SK-N-SH treated with all-trans-retinoic acid at 6 μM for 48 hours (cell line): ENCODE data around the gene SERPINE1.

Source experiments
- ATAC-seq: fragments of 200-7000 bp; cut with Tn5 transposase; 3 replicates; pipeline ENCODE4 v1.9.1; 2020; ENCODE audit warnings: mild to moderate bottlenecking, moderate library complexity
- ARNTL ChIP-seq: fragments of 450-650 bp; formaldehyde crosslinking; IDR thresholded peaks from 2 replicates; pipeline ENCODE4 v1.5.0; 2020; ENCODE audit warnings: low read depth, mild to moderate bottlenecking, moderate library complexity, borderline replicate concordance
- BACH2 ChIP-seq: fragments of 250-450 bp; sonication (Bioruptor Pico); IDR thresholded peaks from 2 replicates; pipeline ENCODE4 v1.9.0; 2021; ENCODE audit warnings: mild to moderate bottlenecking, borderline replicate concordance
- CSDC2 ChIP-seq: fragments of 250-450 bp; sonication (Bioruptor Pico); IDR thresholded peaks from 2 replicates; pipeline ENCODE4 v1.5.0; 2020; ENCODE audit warnings: mild to moderate bottlenecking, moderate library complexity
- ESRRG ChIP-seq: fragments of 250-450 bp; sonication (Bioruptor Pico); IDR thresholded peaks from 2 replicates; pipeline ENCODE4 v1.6.1; 2021; ENCODE audit warnings: mild to moderate bottlenecking
- GLIS3 ChIP-seq: fragments of 250-450 bp; sonication (Bioruptor Pico); IDR thresholded peaks from 2 replicates; pipeline ENCODE4 v1.5.0; 2020; ENCODE audit warnings: mild to moderate bottlenecking, moderate library complexity
- ISL1 ChIP-seq: fragments of 250-450 bp; sonication (Bioruptor Pico); IDR thresholded peaks from 2 replicates; pipeline ENCODE4 v2.1.2; 2022; ENCODE audit warnings: mild to moderate bottlenecking, moderate library complexity
- PPARA ChIP-seq: fragments of 250-450 bp; sonication (Bioruptor Pico); IDR thresholded peaks from 2 replicates; pipeline ENCODE4 v1.5.0; 2020; ENCODE audit warnings: mild to moderate bottlenecking, borderline replicate concordance
- RARB ChIP-seq: fragments of 250-450 bp; sonication (Bioruptor Pico); IDR thresholded peaks from 2 replicates; pipeline ENCODE4 v1.8.0; 2021; ENCODE audit warnings: mild to moderate bottlenecking, moderate library complexity
- SNAI2 ChIP-seq: fragments of 250-450 bp; sonication (Bioruptor Pico); IDR thresholded peaks from 2 replicates; pipeline ENCODE4 v1.5.0; 2020; ENCODE audit warnings: mild to moderate bottlenecking, moderate library complexity
- TCF4 ChIP-seq: fragments of 250-450 bp; sonication (Bioruptor Pico); IDR thresholded peaks from 2 replicates; pipeline ENCODE4 v1.8.0; 2021; ENCODE audit warnings: mild to moderate bottlenecking, moderate library complexity, borderline replicate concordance
- TOX ChIP-seq: fragments of 250-450 bp; sonication (Bioruptor Pico); IDR thresholded peaks from 2 replicates; pipeline ENCODE4 v1.8.0; 2021; ENCODE audit warnings: mild to moderate bottlenecking, moderate library complexity, borderline replicate concordance
- ZC3H10 ChIP-seq: fragments of 250-450 bp; sonication (Bioruptor Pico); IDR thresholded peaks from 2 replicates; pipeline ENCODE4 v1.5.1; 2021; ENCODE audit warnings: mild to moderate bottlenecking, moderate library complexity
- ZFP30 ChIP-seq: fragments of 450-650 bp; formaldehyde crosslinking; IDR thresholded peaks from 2 replicates; pipeline ENCODE4 v1.5.0; 2022; ENCODE audit warnings: mild to moderate bottlenecking, moderate library complexity
- ZNF565 ChIP-seq: fragments of 450-650 bp; formaldehyde crosslinking; conservative IDR thresholded peaks from 2 replicates; pipeline ENCODE4 v1.5.0; 2020; ENCODE audit warnings: low read depth, mild to moderate bottlenecking, moderate library complexity
- ZNF70 ChIP-seq: fragments of 450-650 bp; formaldehyde crosslinking; IDR thresholded peaks from 2 replicates; pipeline ENCODE4 v1.5.0; 2020; ENCODE audit warnings: mild to moderate bottlenecking, moderate library complexity
- ZNF8 ChIP-seq: fragments of 450-650 bp; formaldehyde crosslinking; IDR thresholded peaks from 2 replicates; pipeline ENCODE4 v1.5.0; 2020; ENCODE audit warnings: mild to moderate bottlenecking, moderate library complexity
- TF ChIP-seq, protein P1 (sequence below): fragments of 250-450 bp; sonication (Bioruptor Pico); IDR thresholded peaks from 2 replicates; pipeline ENCODE4 v1.8.0; 2020; ENCODE audit warnings: mild to moderate bottlenecking, moderate library complexity, borderline replicate concordance
- TF ChIP-seq, protein P2 (sequence below): fragments of 250-450 bp; sonication (Bioruptor Pico); IDR thresholded peaks from 2 replicates; pipeline ENCODE4 v1.5.1; 2021; ENCODE audit warnings: mild to moderate bottlenecking, moderate library complexity
- TF ChIP-seq, protein P3 (sequence below): fragments of 250-450 bp; sonication (Bioruptor Pico); IDR thresholded peaks from 2 replicates; pipeline ENCODE4 v1.5.0; 2020; ENCODE audit warnings: mild to moderate bottlenecking, moderate library complexity
- TF ChIP-seq, protein P4 (sequence below): fragments of 250-450 bp; sonication (Bioruptor Pico); IDR thresholded peaks from 2 replicates; pipeline ENCODE4 v1.8.0; 2021; ENCODE audit warnings: low read depth, mild to moderate bottlenecking, moderate library complexity, borderline replicate concordance

SERPINE1 gene

DNA sequence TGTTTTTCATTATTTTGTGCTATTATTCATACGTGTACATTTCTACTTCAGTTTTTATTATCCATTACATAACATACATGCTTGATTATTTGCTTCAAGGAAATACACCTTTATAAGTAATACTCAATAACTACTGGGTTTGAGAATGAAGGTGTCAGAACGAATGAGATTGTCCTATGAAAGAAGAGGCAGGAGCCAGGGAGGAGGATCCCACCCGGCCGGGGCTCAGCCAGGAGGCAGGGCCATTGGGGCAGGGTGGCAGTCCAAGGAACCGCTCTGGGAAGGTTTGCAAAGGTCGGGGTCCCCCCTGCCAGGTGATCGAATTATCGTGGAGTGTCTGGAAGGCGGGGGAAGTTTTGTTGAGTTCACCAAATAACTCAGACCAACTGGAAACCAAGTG, 32.5 kb upstream of the SERPINE1 start (continued):
- TF ChIP-seq, protein P1, sequence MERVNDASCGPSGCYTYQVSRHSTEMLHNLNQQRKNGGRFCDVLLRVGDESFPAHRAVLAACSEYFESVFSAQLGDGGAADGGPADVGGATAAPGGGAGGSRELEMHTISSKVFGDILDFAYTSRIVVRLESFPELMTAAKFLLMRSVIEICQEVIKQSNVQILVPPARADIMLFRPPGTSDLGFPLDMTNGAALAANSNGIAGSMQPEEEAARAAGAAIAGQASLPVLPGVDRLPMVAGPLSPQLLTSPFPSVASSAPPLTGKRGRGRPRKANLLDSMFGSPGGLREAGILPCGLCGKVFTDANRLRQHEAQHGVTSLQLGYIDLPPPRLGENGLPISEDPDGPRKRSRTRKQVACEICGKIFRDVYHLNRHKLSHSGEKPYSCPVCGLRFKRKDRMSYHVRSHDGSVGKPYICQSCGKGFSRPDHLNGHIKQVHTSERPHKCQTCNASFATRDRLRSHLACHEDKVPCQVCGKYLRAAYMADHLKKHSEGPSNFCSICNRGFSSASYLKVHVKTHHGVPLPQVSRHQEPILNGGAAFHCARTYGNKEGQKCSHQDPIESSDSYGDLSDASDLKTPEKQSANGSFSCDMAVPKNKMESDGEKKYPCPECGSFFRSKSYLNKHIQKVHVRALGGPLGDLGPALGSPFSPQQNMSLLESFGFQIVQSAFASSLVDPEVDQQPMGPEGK (CRISPR knock-in tag) = no peak
- TF ChIP-seq ZNF8 (CRISPR knock-in tag) = no peak
- TF ChIP-seq BACH2 (CRISPR knock-in tag) = no peak
- TF ChIP-seq RARB (CRISPR knock-in tag) = no peak
- TF ChIP-seq, protein P2, sequence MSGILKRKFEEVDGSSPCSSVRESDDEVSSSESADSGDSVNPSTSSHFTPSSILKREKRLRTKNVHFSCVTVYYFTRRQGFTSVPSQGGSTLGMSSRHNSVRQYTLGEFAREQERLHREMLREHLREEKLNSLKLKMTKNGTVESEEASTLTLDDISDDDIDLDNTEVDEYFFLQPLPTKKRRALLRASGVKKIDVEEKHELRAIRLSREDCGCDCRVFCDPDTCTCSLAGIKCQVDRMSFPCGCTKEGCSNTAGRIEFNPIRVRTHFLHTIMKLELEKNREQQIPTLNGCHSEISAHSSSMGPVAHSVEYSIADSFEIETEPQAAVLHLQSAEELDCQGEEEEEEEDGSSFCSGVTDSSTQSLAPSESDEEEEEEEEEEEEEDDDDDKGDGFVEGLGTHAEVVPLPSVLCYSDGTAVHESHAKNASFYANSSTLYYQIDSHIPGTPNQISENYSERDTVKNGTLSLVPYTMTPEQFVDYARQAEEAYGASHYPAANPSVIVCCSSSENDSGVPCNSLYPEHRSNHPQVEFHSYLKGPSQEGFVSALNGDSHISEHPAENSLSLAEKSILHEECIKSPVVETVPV = no peak

DNA sequence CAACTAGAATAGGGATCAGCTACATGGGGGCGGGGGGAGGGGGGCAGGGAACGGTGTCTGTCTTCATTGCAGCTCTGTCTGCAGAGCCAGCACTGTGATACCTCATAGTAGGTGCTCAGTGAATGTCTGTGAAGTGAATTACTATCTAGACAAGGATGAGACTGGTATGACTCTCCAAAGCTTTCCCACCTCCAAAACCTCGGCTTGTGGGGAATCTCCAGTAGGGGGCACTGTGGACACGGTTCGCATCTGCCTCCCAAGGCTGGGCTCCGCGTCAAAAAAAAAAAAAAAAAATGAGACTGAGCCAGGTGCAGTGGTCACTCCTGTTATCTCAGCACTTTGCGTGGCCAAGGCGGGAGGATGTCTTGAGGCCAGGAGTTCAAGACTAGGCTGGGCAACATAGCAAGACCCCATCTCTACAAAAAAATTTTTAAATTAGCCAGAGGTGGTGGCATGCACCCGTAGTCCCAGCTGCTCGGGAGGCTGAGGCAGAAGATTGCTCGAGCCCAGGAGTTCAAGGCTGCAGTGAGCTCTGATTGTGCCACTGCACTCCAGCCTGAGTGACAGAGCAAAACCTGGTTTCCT, 32.0 kb upstream of the SERPINE1 start:
- 0 out of 2 replicates have a peak, but pooled peaks have one; percentile 12 for TF ChIP-seq SNAI2
- no peak for TF ChIP-seq ZNF70 (CRISPR knock-in tag)
- TF ChIP-seq ISL1 (CRISPR knock-in tag) = peak; percentile 24; the same call in 1 of the 2 replicates
- TF ChIP-seq ESRRG (CRISPR knock-in tag) = no peak
- TF ChIP-seq, all 23 proteins: peak for 2
- peak; percentile 67 for ATAC-seq

DNA sequence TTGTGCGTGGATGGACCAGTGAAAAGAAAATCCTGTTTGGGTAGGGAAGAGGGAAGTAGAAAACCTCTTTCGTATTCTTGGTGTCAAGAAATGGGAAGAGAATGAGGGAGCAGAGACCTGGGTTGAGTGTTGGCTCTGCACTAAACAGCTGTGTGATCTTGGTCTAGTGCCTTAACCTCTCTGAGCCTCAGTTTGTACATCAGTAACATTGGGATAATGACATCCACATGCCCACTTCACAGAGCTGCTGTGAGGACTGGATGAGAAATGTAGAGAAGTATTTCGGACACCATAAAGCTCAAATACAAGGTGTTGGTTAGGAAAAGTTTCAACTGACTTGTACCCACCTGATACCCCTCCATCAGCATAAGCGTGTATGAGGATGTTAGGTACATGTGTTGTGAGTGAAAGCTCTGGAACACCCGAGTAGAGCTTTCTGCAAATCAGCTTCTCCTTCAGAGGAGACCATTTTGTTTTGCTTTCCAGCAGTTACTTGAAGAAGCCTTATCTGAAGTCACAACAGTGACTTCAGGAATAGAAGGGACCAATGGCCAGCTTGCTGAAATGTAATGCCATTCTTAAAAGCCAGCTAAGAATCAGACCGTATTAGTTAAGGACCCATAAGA, 30.5 kb upstream of the SERPINE1 start:
- ATAC-seq = no peak
- no peak for TF ChIP-seq TCF4 (CRISPR knock-in tag)
- no peak for TF ChIP-seq ZNF8 (CRISPR knock-in tag)
- TF ChIP-seq, protein P3, sequence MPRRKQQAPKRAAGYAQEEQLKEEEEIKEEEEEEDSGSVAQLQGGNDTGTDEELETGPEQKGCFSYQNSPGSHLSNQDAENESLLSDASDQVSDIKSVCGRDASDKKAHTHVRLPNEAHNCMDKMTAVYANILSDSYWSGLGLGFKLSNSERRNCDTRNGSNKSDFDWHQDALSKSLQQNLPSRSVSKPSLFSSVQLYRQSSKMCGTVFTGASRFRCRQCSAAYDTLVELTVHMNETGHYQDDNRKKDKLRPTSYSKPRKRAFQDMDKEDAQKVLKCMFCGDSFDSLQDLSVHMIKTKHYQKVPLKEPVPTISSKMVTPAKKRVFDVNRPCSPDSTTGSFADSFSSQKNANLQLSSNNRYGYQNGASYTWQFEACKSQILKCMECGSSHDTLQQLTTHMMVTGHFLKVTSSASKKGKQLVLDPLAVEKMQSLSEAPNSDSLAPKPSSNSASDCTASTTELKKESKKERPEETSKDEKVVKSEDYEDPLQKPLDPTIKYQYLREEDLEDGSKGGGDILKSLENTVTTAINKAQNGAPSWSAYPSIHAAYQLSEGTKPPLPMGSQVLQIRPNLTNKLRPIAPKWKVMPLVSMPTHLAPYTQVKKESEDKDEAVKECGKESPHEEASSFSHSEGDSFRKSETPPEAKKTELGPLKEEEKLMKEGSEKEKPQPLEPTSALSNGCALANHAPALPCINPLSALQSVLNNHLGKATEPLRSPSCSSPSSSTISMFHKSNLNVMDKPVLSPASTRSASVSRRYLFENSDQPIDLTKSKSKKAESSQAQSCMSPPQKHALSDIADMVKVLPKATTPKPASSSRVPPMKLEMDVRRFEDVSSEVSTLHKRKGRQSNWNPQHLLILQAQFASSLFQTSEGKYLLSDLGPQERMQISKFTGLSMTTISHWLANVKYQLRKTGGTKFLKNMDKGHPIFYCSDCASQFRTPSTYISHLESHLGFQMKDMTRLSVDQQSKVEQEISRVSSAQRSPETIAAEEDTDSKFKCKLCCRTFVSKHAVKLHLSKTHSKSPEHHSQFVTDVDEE (CRISPR knock-in tag) = no peak
- no peak for TF ChIP-seq ARNTL (CRISPR knock-in tag)
- no peak for TF ChIP-seq GLIS3 (CRISPR knock-in tag)
- TF ChIP-seq BACH2 (CRISPR knock-in tag) = no peak
- TF ChIP-seq TOX (CRISPR knock-in tag) = no peak
- TF ChIP-seq CSDC2 (CRISPR knock-in tag) = no peak
- no peak for TF ChIP-seq RARB (CRISPR knock-in tag)
- TF ChIP-seq ISL1 (CRISPR knock-in tag) = no peak
- TF ChIP-seq ZC3H10 (CRISPR knock-in tag) = no peak
- TF ChIP-seq ZNF565 = no peak
- no peak for TF ChIP-seq ZNF70 (CRISPR knock-in tag)
- TF ChIP-seq, protein P4, sequence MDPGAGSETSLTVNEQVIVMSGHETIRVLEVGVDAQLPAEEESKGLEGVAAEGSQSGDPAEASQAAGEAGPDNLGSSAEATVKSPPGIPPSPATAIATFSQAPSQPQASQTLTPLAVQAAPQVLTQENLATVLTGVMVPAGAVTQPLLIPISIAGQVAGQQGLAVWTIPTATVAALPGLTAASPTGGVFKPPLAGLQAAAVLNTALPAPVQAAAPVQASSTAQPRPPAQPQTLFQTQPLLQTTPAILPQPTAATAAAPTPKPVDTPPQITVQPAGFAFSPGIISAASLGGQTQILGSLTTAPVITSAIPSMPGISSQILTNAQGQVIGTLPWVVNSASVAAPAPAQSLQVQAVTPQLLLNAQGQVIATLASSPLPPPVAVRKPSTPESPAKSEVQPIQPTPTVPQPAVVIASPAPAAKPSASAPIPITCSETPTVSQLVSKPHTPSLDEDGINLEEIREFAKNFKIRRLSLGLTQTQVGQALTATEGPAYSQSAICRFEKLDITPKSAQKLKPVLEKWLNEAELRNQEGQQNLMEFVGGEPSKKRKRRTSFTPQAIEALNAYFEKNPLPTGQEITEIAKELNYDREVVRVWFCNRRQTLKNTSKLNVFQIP = no peak

DNA sequence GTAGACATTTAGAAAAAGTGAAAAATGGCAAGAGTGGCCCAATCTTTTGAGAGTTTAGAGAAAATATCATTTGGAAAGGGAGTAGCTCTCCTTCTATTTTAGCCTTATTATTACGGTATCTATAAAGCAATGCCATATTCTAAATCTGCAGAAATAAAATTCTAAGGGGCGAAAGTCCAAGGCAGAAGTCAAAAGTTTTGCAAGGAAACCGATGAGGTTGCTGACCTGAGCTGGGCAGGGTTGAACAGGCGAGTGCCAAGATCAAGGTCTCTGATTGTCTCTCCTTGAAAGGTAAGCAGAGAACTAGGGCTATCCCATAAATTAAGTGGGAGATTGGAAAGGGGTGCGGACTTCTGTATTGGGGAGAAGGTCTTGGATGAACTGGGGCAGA, 30.0 kb upstream of the SERPINE1 start:
- no peak for ATAC-seq
- TF ChIP-seq, protein P2 = no peak
- TF ChIP-seq ARNTL (CRISPR knock-in tag) = no peak
- TF ChIP-seq ESRRG (CRISPR knock-in tag) = no peak
- TF ChIP-seq, protein P3 (CRISPR knock-in tag) = no peak
- TF ChIP-seq PPARA (CRISPR knock-in tag) = no peak
- no peak for TF ChIP-seq ZFP30 (CRISPR knock-in tag)
- TF ChIP-seq, protein P4 = no peak
- TF ChIP-seq TCF4 (CRISPR knock-in tag) = no peak
- TF ChIP-seq ISL1 (CRISPR knock-in tag) = no peak
- no peak for TF ChIP-seq RARB (CRISPR knock-in tag)
- no peak for TF ChIP-seq BACH2 (CRISPR knock-in tag)
- no peak for TF ChIP-seq TOX (CRISPR knock-in tag)
